ENCODE data around the gene SEC14L1. TPM values are rescaled to one million over a fixed set of nuclear protein-coding genes. Genes with fewer than 3 reads are reported as not detected.

SEC14L1 gene
- total and polyA plus RNA-seq, 2 experiments from 2014 or later, result 52.9 to 71.4 TPM

DNA sequence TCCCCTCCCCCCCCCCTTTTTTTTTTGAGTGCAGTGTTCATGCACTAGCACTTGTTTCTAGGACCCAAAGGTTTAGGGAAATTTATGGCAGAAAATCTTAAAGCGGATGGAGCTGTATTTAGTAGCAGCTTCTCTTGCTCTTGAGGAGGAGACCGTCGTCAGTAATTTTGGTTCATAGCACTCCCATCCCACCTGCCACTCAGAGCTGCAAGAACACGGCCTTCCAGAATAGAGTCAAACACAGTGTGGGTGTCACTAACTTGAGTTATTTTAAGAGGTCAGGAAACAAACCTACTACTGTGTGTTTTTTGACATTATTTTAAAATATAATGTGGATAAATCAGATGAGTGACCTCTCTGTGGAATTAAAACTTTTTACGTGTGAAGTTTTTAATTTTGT lies 37.3 kb downstream of the SEC14L1 start:
- Histone ChIP-seq H3K36me3 (replicated peaks; ENCODE audit: insufficient read depth, low read depth) (no peaks in the 10 kb centered on the region), H3K4me1 (ENCODE audit: insufficient read depth) (peaks cover 37% of the 10 kb centered on the region), H3K4me3 (no peak overlapping the region), H3K4me2 (no peak overlapping the region), H3K27ac (no peak overlapping the region), H2AFZ (no peak overlapping the region), H3K9me2 (replicated peaks; ENCODE audit: insufficient read depth) (no peaks in the 10 kb centered on the region), H3K27me3 (no peaks in the 10 kb centered on the region), H3K9me3 (ENCODE audit: low read depth) (no peaks in the 10 kb centered on the region), H4K20me1 (ENCODE audit: insufficient read depth, poor library complexity, severe bottlenecking) (no peaks in the 10 kb centered on the region), H3K79me2 (peaks cover 86% of the 10 kb centered on the region)
- WGBS (ENCODE audit: low lambda C conversion rate, missing lambda C conversion rate), result 89% methylated on average over 5 of the region's 5 CpGs
- no peak for DNase-seq (ENCODE audit: low spot score)
- no peak for TF ChIP-seq EZH2 (IDR thresholded peaks at IDR 0.05; ENCODE audit: borderline replicate concordance)
- no peak for TF ChIP-seq EZH2phosphoT487 (IDR thresholded peaks at IDR 0.05; ENCODE audit: low read depth, severe bottlenecking, unreplicated experiment)
- TF ChIP-seq, protein P1, sequence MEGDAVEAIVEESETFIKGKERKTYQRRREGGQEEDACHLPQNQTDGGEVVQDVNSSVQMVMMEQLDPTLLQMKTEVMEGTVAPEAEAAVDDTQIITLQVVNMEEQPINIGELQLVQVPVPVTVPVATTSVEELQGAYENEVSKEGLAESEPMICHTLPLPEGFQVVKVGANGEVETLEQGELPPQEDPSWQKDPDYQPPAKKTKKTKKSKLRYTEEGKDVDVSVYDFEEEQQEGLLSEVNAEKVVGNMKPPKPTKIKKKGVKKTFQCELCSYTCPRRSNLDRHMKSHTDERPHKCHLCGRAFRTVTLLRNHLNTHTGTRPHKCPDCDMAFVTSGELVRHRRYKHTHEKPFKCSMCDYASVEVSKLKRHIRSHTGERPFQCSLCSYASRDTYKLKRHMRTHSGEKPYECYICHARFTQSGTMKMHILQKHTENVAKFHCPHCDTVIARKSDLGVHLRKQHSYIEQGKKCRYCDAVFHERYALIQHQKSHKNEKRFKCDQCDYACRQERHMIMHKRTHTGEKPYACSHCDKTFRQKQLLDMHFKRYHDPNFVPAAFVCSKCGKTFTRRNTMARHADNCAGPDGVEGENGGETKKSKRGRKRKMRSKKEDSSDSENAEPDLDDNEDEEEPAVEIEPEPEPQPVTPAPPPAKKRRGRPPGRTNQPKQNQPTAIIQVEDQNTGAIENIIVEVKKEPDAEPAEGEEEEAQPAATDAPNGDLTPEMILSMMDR (IDR thresholded peaks at IDR 0.05; ENCODE audit: poor library complexity), result no peak

DNA sequence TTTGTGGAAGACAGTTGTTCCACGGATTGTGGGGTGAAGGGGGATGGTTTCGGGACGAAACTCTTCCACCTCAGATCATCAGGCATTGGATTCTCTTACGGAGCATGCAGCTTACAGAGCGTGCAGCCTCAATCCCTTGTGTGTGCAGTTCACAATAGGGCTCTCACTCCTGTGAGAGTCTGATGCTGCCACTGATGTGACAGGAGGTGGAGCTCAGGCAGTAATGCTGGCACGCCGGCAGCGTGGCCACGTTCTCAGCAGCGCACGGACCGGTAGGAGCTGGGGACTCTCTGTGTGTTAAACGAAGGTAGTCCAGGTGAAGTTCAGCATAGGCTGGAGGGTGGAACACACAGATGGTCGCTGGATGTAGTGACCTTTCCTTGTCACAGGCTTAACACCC lies 37.8 kb downstream of the SEC14L1 start:
- WGBS (ENCODE audit: low lambda C conversion rate, missing lambda C conversion rate), result 95% methylated on average over 14 of the region's 14 CpGs
- Histone ChIP-seq H3K27me3 (no peaks in the 10 kb centered on the region), H3K4me2 (no peak overlapping the region), H3K4me3 (no peak overlapping the region), H3K36me3 (replicated peaks; ENCODE audit: insufficient read depth, low read depth) (no peaks in the 10 kb centered on the region), H3K4me1 (ENCODE audit: insufficient read depth) (peaks cover 41% of the 10 kb centered on the region), H3K9me3 (ENCODE audit: low read depth) (no peaks in the 10 kb centered on the region), H3K27ac (no peak overlapping the region), H3K9me2 (replicated peaks; ENCODE audit: insufficient read depth) (no peaks in the 10 kb centered on the region), H2AFZ (no peak overlapping the region), H3K79me2 (peaks cover 86% of the 10 kb centered on the region), H4K20me1 (ENCODE audit: insufficient read depth, poor library complexity, severe bottlenecking) (no peaks in the 10 kb centered on the region)
- no peak for DNase-seq (ENCODE audit: low spot score)
- TF ChIP-seq, protein P1 (IDR thresholded peaks at IDR 0.05; ENCODE audit: poor library complexity), result no peak
- TF ChIP-seq EZH2phosphoT487 (IDR thresholded peaks at IDR 0.05; ENCODE audit: low read depth, severe bottlenecking, unreplicated experiment) (no peak), EZH2 (IDR thresholded peaks at IDR 0.05; ENCODE audit: borderline replicate concordance) (no peak)

DNA sequence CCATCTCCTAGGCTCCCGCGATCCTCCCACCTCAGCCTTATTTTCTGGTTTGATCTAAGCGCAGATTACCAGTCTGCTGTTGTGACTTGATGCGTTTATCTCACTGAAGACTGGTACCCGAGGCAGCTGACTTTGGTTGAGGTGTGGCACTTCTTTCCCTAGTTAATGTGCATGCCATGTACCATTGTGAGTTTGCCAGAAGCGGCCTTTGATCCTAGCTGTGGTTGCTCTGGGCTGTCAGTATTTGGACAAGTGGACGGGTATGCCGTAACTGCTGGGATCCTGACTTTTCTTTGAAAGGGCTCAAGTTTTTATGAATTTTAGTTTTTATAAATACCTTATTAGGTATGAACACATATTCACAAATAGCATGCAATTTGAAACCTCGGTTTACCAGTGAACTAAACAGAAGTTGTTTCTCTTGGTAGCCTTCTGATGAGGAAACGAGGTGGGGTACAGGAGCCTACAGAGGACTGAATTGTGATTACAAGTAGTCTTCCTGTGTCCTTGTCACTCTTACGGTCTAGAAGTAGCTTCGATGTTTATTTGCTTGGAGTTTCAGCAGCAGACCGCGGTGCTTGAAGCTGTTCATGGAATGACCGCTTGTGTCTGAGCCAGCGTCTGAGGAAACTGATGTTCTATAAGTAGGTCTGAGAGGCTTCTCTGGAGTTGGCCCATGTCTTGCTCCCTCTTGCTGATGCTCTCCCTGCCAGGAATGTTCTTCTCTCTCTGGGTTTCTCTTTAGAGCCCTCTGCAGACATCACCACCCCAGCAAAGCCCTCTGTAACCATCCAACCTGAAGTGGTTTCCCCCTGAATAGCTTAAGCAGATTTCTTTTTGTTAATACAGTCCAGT lies 40.0 kb downstream of the SEC14L1 start:
- H3K27me3 ChIP-seq, result no peaks in the 10 kb centered on the region
- H3K4me3 ChIP-seq, result no peak overlapping the region
- H3K9me2 ChIP-seq (replicated peaks; ENCODE audit: insufficient read depth), result no peaks in the 10 kb centered on the region
- H2AFZ ChIP-seq, result no peak overlapping the region
- no peak overlapping the region for H3K4me2 ChIP-seq
- H3K79me2 ChIP-seq, result peaks cover 95% of the 10 kb centered on the region
- H3K4me1 ChIP-seq (ENCODE audit: insufficient read depth), result peaks cover 27% of the 10 kb centered on the region
- TF ChIP-seq EZH2phosphoT487 (IDR thresholded peaks at IDR 0.05; ENCODE audit: low read depth, severe bottlenecking, unreplicated experiment) (no peak), EZH2 (IDR thresholded peaks at IDR 0.05; ENCODE audit: borderline replicate concordance) (no peak)
- TF ChIP-seq, protein P1 (IDR thresholded peaks at IDR 0.05; ENCODE audit: poor library complexity), result no peak
- no peaks in the 10 kb centered on the region for H3K9me3 ChIP-seq (ENCODE audit: low read depth)
- H4K20me1 ChIP-seq (ENCODE audit: insufficient read depth, poor library complexity, severe bottlenecking), result peaks cover 4% of the 10 kb centered on the region
- no peak overlapping the region for H3K27ac ChIP-seq
- DNase-seq (ENCODE audit: low spot score), result no peak
- 93% methylated on average over 16 of the region's 16 CpGs for WGBS (ENCODE audit: low lambda C conversion rate, missing lambda C conversion rate)
- H3K36me3 ChIP-seq (replicated peaks; ENCODE audit: insufficient read depth, low read depth), result no peaks in the 10 kb centered on the region

All from hepatocyte (in vitro differentiated cells).